Body of pancreas (tissue), 4 donors: ENCODE results near the gene NCR1. TPM values are rescaled to one million over a fixed set of nuclear protein-coding genes. Genes with fewer than 3 reads are reported as not detected.
"Not testable (repeated sequence)": the region's sequence is repeated elsewhere in the genome, so short reads cannot be mapped to it uniquely, and the experiment has no call there.

ENCODE experiments used
- ATAC-seq: fragments of 150-250 bp; one replicate; pipeline ENCODE4 v1.9.1; 2016
- DNase-seq, 4 donors: peaks; one replicate each; pipeline ENCODE4 v3.0.0-alpha.2; 2019
- H3K27ac ChIP-seq, 4 donors: fragments of 200-600 bp; sonication (generic); 1 replicate in 3 of 4; 2 replicates in 1 of 4; pipeline versions ENCODE4 v1.5.1 to v1.6.1; 2016 to 2019; ENCODE audit warnings: mild to moderate bottlenecking in 1 of 4, mixed read lengths in 1 of 4, moderate library complexity in 1 of 4
- H3K27me3 ChIP-seq, 2 donors: fragments of 200-600 bp; sonication (generic); one replicate each; pipeline ENCODE4 v1.6.0; 2016; ENCODE audit warnings: mild to moderate bottlenecking in 1 of 2
- H3K36me3 ChIP-seq, 2 donors: fragments of 200-600 bp; sonication (generic); replicated peaks in 1 of 2; 2 replicates each; pipeline ENCODE4 v1.5.1; 2016; ENCODE audit warnings: low read depth in 2 of 2; ENCODE audit not compliant: insufficient read depth in 1 of 2
- H3K4me1 ChIP-seq: fragments of 200-600 bp; sonication (generic); one replicate; pipeline ENCODE4 v1.6.0; 2016
- H3K4me3 ChIP-seq, 2 donors: fragments of 200-600 bp; sonication (generic); 1 replicate in 1 of 2; 2 replicates in 1 of 2; pipeline ENCODE4 v1.5.1; 2016 to 2019
- H3K9me3 ChIP-seq, 3 donors: fragments of 200-600 bp; sonication (generic); 1 replicate in 2 of 3; 2 replicates in 1 of 3; pipeline ENCODE4 v1.5.1; 2016
- POLR2A ChIP-seq, 3 donors: fragments of 450-650 bp; IDR thresholded peaks; one replicate each; pipeline ENCODE4 v1.6.1; 2016; ENCODE audit warnings: antibody characterized with exemption in 3 of 3, mild to moderate bottlenecking in 2 of 3
- WGBS, 2 donors: methylation state at CpG; one replicate each; pipeline ENCODE4 v1.1.5; 2017; 5-methylcytosine and 5-hydroxymethylcytosine counted together
- intact Hi-C: fragments of 100-400 bp; cut with DNase I; formaldehyde crosslinking; loops from one replicate; pipeline ENCODE4 v1.15.1; 2023
- total RNA-seq, 2 donors: library from RNA; depleted of rRNA; stranded (reverse); fragments of >200 nt; gene quantifications; one replicate each; pipeline ENCODE4 v1.1.0, GENCODE V29; 2016
- TF ChIP-seq, protein P1 (sequence below), 7 experiments: fragments of 450-650 bp in 4 of 7; fragments of 200-600 bp in 3 of 7; sonication (generic) in 3 of 7; IDR thresholded peaks; one replicate each; pipeline ENCODE4 v1.5.1; 2016 to 2019; ENCODE audit warnings: antibody characterized with exemption in 7 of 7

The NCR1 gene
- not detected for total RNA-seq

- Histone ChIP-seq H3K27ac (no peak within 1 kb of the TSS), H3K36me3 (no peaks in the 10 kb centered on the region), H3K4me1 (no peaks in the 10 kb centered on the region), H3K9me3 (no peaks in the 10 kb centered on the region), H3K4me3 (no peak within 1 kb of the TSS), H3K27me3 (no peaks in the 10 kb centered on the region)
- ATAC-seq (no peak), DNase-seq (no peak)
- intact Hi-C loops: no loop called here
- no peak for TF ChIP-seq POLR2A (IDR thresholded peaks at IDR 0.05)
- TF ChIP-seq, protein P1, sequence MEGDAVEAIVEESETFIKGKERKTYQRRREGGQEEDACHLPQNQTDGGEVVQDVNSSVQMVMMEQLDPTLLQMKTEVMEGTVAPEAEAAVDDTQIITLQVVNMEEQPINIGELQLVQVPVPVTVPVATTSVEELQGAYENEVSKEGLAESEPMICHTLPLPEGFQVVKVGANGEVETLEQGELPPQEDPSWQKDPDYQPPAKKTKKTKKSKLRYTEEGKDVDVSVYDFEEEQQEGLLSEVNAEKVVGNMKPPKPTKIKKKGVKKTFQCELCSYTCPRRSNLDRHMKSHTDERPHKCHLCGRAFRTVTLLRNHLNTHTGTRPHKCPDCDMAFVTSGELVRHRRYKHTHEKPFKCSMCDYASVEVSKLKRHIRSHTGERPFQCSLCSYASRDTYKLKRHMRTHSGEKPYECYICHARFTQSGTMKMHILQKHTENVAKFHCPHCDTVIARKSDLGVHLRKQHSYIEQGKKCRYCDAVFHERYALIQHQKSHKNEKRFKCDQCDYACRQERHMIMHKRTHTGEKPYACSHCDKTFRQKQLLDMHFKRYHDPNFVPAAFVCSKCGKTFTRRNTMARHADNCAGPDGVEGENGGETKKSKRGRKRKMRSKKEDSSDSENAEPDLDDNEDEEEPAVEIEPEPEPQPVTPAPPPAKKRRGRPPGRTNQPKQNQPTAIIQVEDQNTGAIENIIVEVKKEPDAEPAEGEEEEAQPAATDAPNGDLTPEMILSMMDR (IDR thresholded peaks at IDR 0.05): no peak
- 17 to 30% methylated on average over 2 to 22 of the region's 22 CpGs for WGBS, 2 donors
Observed at GRCh38 chr19:54905803-54906511, at the start of gene NCR1. TSS of gene NCR1 (plus strand) at chr19:54906148. CDS start at chr19:54906188, 40 bp downstream.

DNA sequence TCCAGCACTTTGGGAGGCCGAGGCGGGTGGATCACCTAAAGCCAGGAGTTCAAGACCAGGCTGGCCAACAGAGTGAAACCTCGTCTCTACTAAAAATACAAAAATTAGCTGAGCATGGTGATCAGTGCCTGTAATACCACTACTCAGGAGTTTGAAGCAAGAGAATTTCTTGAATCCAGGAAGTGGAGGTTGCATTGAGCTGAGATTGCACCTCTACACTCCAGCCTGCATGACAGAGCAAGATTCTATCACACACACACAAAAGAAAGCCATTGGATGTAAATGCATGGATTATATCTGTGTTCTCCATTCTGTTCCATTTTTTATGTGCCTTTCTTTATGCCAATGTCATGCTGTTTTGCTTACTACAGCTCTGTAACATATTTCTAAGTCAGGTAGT, 47.5 kb upstream of the NCR1 start:
- not testable (repeated sequence) for H3K36me3 ChIP-seq, DNase-seq, H3K9me3 ChIP-seq, ATAC-seq, H3K4me3 ChIP-seq, H3K27me3 ChIP-seq, H3K27ac ChIP-seq, H3K4me1 ChIP-seq
- 27 to 78% methylated on average over 3 of the region's 3 CpGs for WGBS, 2 donors
- intact Hi-C loops: loop anchor here (10.0 kb wide), 1 partner anchor 84 kb away; no protein-coding TSS in a partner anchor

GRCh38 chr19:54859421-54859820, 46.5 kb upstream of the NCR1 start:
- not testable (repeated sequence) for H3K4me1 ChIP-seq, ATAC-seq
- intact Hi-C loops: loop anchor here (10.0 kb wide), 1 partner anchor 85 kb away; no protein-coding TSS in a partner anchor

GRCh38 chr19:54863459-54863858, 42.5 kb upstream of the NCR1 start:
- ATAC-seq, H3K36me3 ChIP-seq, H3K4me1 ChIP-seq, H3K27ac ChIP-seq, DNase-seq, H3K27me3 ChIP-seq, H3K9me3 ChIP-seq, intact Hi-C loops, H3K4me3 ChIP-seq: not testable (repeated sequence)
- WGBS, 2 donors: 93% methylated on average over 2 of the region's 3 CpGs; no CpG with 5 or more reads in 1 of the 2 donors

More at GRCh38 chr19:54859421-54859820, 46.5 kb upstream of the NCR1 start:
- H3K4me3 ChIP-seq, H3K36me3 ChIP-seq, DNase-seq, H3K27ac ChIP-seq, H3K27me3 ChIP-seq, H3K9me3 ChIP-seq: not testable (repeated sequence)
- WGBS, 2 donors: 47 to 51% methylated on average over 5 to 7 of the region's 7 CpGs

DNA sequence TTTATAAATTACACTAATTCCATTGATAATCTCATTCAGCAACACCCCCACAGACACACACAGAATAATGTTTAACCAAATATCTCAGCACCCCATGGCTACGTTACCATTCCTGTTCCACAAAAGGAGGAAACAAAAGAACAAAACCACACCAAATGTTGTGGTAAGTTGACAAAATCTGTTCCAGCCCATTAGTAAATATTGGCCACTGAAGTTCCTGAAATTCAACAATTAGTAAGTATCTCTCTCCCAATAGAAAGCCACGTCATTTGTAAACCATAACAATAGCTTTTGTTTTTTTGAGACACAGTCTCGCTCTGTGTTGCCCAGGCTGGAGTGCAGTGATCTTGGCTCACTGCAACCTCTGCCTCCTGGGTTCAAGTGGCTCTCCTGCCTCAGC, 34.3 kb upstream of the NCR1 start:
- no peak for DNase-seq
- H3K4me3 ChIP-seq: no peak overlapping the region

DNA sequence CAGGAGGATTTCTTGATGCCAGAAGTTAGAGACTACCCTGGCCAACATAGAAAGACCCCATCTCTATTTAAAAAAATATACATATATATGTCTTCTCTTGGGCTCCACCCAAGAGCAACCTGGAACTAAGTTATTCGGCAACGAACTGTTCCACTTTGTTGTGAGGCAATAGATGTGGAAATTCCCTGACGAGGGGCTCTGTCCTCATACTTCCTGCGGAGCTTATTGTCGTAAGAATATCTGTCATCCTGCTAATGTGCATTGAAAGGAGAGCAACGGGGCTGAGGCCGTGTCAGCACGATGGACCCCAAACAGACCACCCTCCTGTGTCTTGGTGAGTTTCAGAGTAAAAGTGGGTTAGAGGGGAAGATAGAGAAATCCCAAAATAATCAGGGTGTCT, 32.0 kb upstream of the NCR1 start, which contains the start of gene FCAR:
FCAR (plus strand) TSS at position 246 of the 400 bp plus-strand sequence; CDS start at position 301, 55 bp downstream.
- 48 to 55% methylated on average over 8 of the region's 8 CpGs for WGBS, 2 donors
- intact Hi-C loops: no loop called here
- H3K27ac ChIP-seq: no peak within 1 kb of the TSS
- TF ChIP-seq, protein P1 (IDR thresholded peaks at IDR 0.05): no peak
- TF ChIP-seq POLR2A (IDR thresholded peaks at IDR 0.05): no peak
- H3K27me3 ChIP-seq: no peaks in the 10 kb centered on the region
- no peaks in the 10 kb centered on the region for H3K9me3 ChIP-seq
- H3K4me1 ChIP-seq: no peaks in the 10 kb centered on the region
- H3K36me3 ChIP-seq: no peaks in the 10 kb centered on the region
- DNase-seq: peak in 1 of 4 donors; percentile 45
- no peak within 1 kb of the TSS for H3K4me3 ChIP-seq
- ATAC-seq: no peak

More for the DNA sequence above, 34.3 kb upstream of the NCR1 start:
- Histone ChIP-seq H3K9me3 (no peaks in the 10 kb centered on the region), H3K27me3 (no peaks in the 10 kb centered on the region), H3K36me3 (no peaks in the 10 kb centered on the region), H3K4me1 (no peaks in the 10 kb centered on the region), H3K27ac (no peak overlapping the region)
- 24 to 37% methylated on average over 3 of the region's 3 CpGs for WGBS, 2 donors
- intact Hi-C loops: no loop called here
- ATAC-seq: no peak
- TF ChIP-seq, protein P1 (IDR thresholded peaks at IDR 0.05): no peak
- no peak for TF ChIP-seq POLR2A (IDR thresholded peaks at IDR 0.05)
